ENCODE data around the gene CDC45. TPM values are rescaled to one million over a fixed set of nuclear protein-coding genes. Genes with fewer than 3 reads are reported as not detected.

The CDC45 gene
- total and polyA plus RNA-seq, 2 donors (not counting 1 experiment from before 2014, with no cell fraction given), result 3.8 to 12.0 TPM

GRCh38 chr22:19533049-19533626 is 53.4 kb downstream of the CDC45 start:
- no peaks in the 10 kb centered on the region for H3K36me3 ChIP-seq (ENCODE audit: control insufficient read depth, insufficient read depth, low read length)
- no peaks in the 10 kb centered on the region for H4K20me1 ChIP-seq (ENCODE audit: control insufficient read depth, extremely low read depth, insufficient read depth, low read length)
- H2AFZ ChIP-seq (ENCODE audit: low read length), result no peak overlapping the region
- no peak for DNase-seq (ENCODE audit: low read depth in 2 of 2)
- H3K27ac ChIP-seq (ENCODE audit: insufficient read depth, low read length), result no peak overlapping the region
- H3K79me2 ChIP-seq (ENCODE audit: control insufficient read depth, insufficient read depth, low read length), result no peaks in the 10 kb centered on the region
- no peak overlapping the region for H3K4me3 ChIP-seq (replicated peaks in 1 of 4; ENCODE audit: control extremely low read depth in 1 of 4, insufficient read depth in 1 of 4, low read depth in 3 of 4, low read length in 4 of 4)
- no peak overlapping the region for H3K9ac ChIP-seq (ENCODE audit: insufficient read depth, low read length)
- H3K27me3 ChIP-seq (ENCODE audit: control insufficient read depth, insufficient read depth, low read length), result peaks cover 3% of the 10 kb centered on the region
- H3K4me1 ChIP-seq (ENCODE audit: control insufficient read depth, extremely low read depth, insufficient read depth, low read length), result no peaks in the 10 kb centered on the region
- TF ChIP-seq EZH2 (IDR thresholded peaks at IDR 0.05; ENCODE audit: low read length, missing control alignments) (no peak), CTCF (conservative IDR thresholded peaks at IDR 0.05 in 1 of 2, IDR thresholded peaks at IDR 0.05 in 1 of 2; ENCODE audit: low read depth in 1 of 2, low read length in 2 of 2) (no peak)
- H3K4me2 ChIP-seq (ENCODE audit: extremely low read depth, insufficient read depth, low read length), result no peak overlapping the region
- no peaks in the 10 kb centered on the region for H3K9me3 ChIP-seq (ENCODE audit: control insufficient read depth, insufficient read depth, low read depth, low read length)

GRCh38 chr22:19533857-19534256 is 54.1 kb downstream of the CDC45 start:
- Histone ChIP-seq H4K20me1 (ENCODE audit: control insufficient read depth, extremely low read depth, insufficient read depth, low read length) (no peaks in the 10 kb centered on the region), H3K4me3 (replicated peaks in 1 of 4; ENCODE audit: control extremely low read depth in 1 of 4, insufficient read depth in 1 of 4, low read depth in 3 of 4, low read length in 4 of 4) (no peak overlapping the region), H3K79me2 (ENCODE audit: control insufficient read depth, insufficient read depth, low read length) (no peaks in the 10 kb centered on the region), H3K4me1 (ENCODE audit: control insufficient read depth, extremely low read depth, insufficient read depth, low read length) (no peaks in the 10 kb centered on the region), H3K9me3 (ENCODE audit: control insufficient read depth, insufficient read depth, low read depth, low read length) (no peaks in the 10 kb centered on the region), H3K27ac (ENCODE audit: insufficient read depth, low read length) (no peak overlapping the region), H3K27me3 (ENCODE audit: control insufficient read depth, insufficient read depth, low read length) (peaks cover 3% of the 10 kb centered on the region), H3K4me2 (ENCODE audit: extremely low read depth, insufficient read depth, low read length) (no peak overlapping the region), H3K9ac (ENCODE audit: insufficient read depth, low read length) (no peak overlapping the region), H2AFZ (ENCODE audit: low read length) (no peak overlapping the region), H3K36me3 (ENCODE audit: control insufficient read depth, insufficient read depth, low read length) (no peaks in the 10 kb centered on the region)
- TF ChIP-seq EZH2 (IDR thresholded peaks at IDR 0.05; ENCODE audit: low read length, missing control alignments) (no peak), CTCF (conservative IDR thresholded peaks at IDR 0.05 in 1 of 2, IDR thresholded peaks at IDR 0.05 in 1 of 2; ENCODE audit: low read depth in 1 of 2, low read length in 2 of 2) (no peak)
- DNase-seq (ENCODE audit: low read depth in 2 of 2), result no peak

GRCh38 chr22:19535001-19535400 is 55.3 kb downstream of the CDC45 start:
- no peak overlapping the region for H3K4me2 ChIP-seq (ENCODE audit: extremely low read depth, insufficient read depth, low read length)
- TF ChIP-seq EZH2 (IDR thresholded peaks at IDR 0.05; ENCODE audit: low read length, missing control alignments) (no peak), CTCF (conservative IDR thresholded peaks at IDR 0.05 in 1 of 2, IDR thresholded peaks at IDR 0.05 in 1 of 2; ENCODE audit: low read depth in 1 of 2, low read length in 2 of 2) (no peak)
- DNase-seq (ENCODE audit: low read depth in 2 of 2), result no peak
- H3K9me3 ChIP-seq (ENCODE audit: control insufficient read depth, insufficient read depth, low read depth, low read length), result no peaks in the 10 kb centered on the region
- H3K79me2 ChIP-seq (ENCODE audit: control insufficient read depth, insufficient read depth, low read length), result no peaks in the 10 kb centered on the region
- H4K20me1 ChIP-seq (ENCODE audit: control insufficient read depth, extremely low read depth, insufficient read depth, low read length), result no peaks in the 10 kb centered on the region
- H3K27ac ChIP-seq (ENCODE audit: insufficient read depth, low read length), result no peak overlapping the region
- no peak overlapping the region for H3K4me3 ChIP-seq (replicated peaks in 1 of 4; ENCODE audit: control extremely low read depth in 1 of 4, insufficient read depth in 1 of 4, low read depth in 3 of 4, low read length in 4 of 4)
- no peak overlapping the region for H2AFZ ChIP-seq (ENCODE audit: low read length)
- H3K36me3 ChIP-seq (ENCODE audit: control insufficient read depth, insufficient read depth, low read length), result no peaks in the 10 kb centered on the region
- no peak overlapping the region for H3K9ac ChIP-seq (ENCODE audit: insufficient read depth, low read length)
- peaks cover 3% of the 10 kb centered on the region for H3K27me3 ChIP-seq (ENCODE audit: control insufficient read depth, insufficient read depth, low read length)
- no peaks in the 10 kb centered on the region for H3K4me1 ChIP-seq (ENCODE audit: control insufficient read depth, extremely low read depth, insufficient read depth, low read length)

Measured in fibroblast of lung (primary cell).